GM12801 (cell line): ENCODE results near the gene TJP1.

Experiments
- TF ChIP-seq, protein P1 (sequence below): IDR thresholded peaks from one replicate; pipeline ENCODE4 v1.5.1; 2011; ENCODE audit warnings: control low read depth; ENCODE audit not compliant: insufficient read length; ENCODE audit errors: extremely low read depth

TJP1 gene

GRCh38 chr15:29708519-29708918 lies 113.7 kb downstream of the TJP1 start:
- TF ChIP-seq, protein P1, sequence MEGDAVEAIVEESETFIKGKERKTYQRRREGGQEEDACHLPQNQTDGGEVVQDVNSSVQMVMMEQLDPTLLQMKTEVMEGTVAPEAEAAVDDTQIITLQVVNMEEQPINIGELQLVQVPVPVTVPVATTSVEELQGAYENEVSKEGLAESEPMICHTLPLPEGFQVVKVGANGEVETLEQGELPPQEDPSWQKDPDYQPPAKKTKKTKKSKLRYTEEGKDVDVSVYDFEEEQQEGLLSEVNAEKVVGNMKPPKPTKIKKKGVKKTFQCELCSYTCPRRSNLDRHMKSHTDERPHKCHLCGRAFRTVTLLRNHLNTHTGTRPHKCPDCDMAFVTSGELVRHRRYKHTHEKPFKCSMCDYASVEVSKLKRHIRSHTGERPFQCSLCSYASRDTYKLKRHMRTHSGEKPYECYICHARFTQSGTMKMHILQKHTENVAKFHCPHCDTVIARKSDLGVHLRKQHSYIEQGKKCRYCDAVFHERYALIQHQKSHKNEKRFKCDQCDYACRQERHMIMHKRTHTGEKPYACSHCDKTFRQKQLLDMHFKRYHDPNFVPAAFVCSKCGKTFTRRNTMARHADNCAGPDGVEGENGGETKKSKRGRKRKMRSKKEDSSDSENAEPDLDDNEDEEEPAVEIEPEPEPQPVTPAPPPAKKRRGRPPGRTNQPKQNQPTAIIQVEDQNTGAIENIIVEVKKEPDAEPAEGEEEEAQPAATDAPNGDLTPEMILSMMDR = no peak

- TF ChIP-seq, protein P1 = no peak
Measured at GRCh38 chr15:29704950-29705597, 117.2 kb downstream of the TJP1 start.

GRCh38 chr15:29701151-29701550 lies 121.1 kb downstream of the TJP1 start:
- TF ChIP-seq, protein P1 = no peak

GRCh38 chr15:29700296-29700695 lies 122.0 kb downstream of the TJP1 start:
- TF ChIP-seq, protein P1 = no peak

DNA sequence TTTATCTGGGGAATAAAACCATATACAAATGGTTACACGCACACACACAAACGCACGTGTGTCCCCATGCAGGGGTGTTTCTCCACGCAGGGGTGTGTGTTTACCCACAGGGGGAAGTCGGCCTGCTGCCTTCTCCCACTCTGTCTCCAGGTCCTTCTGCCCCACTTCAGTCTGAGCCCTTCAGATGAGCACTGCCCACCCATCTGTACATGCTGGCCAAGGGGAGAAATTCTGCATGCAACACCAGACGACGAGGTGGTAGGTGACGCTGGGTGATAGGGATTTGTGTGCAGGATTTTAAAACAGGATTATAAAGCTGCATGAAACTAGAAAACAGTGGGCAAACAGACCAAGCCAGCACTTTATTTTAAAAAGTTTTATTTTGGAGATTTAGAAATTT lies 122.5 kb downstream of the TJP1 start:
- TF ChIP-seq, protein P1 = no peak

DNA sequence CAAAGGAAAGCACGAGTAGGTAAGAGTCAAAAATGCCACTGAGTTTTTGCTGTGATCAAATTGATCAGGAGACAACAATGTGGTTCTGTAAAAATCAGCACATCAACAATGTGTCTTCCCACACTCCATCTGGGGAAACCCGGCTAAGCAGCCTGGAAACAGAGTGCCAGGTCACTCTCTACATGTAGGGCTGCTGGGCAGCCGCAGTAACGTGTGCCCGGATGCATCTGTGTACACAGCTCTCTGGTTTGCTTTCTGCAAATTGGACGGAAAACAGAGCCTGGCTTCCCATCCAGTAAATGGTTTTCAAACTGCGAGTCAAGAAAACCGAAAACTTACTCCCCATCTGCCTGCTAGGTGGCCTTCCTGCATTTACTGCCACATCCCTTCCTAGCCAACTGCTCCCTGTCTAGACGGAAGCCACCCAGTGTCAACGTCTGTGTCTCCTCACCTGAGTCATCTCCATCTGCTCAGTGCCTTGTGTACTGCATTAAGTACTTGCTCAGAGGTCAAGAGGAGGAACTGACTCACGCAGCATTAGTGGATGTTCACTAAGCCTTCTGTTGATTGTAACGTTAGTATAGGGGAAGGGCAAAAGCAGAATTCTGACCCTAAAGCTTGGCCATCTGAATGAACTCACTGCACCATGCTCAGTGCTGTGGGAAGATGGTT lies 124.1 kb downstream of the TJP1 start:
- TF ChIP-seq, protein P1 = no peak

GRCh38 chr15:29696950-29697738 lies 125.1 kb downstream of the TJP1 start:
- TF ChIP-seq, protein P1 = no peak
